K562 (cell line): ENCODE data around the gene WIF1. TPM values are rescaled to one million over a fixed set of nuclear protein-coding genes. Genes with fewer than 3 reads are reported as not detected.

Experiments used
- ATAC-seq: fragments of 200-7000 bp; cut with Tn5 transposase; 3 replicates; pipeline ENCODE4 v1.9.1; 2020; ENCODE audit warnings: moderate library complexity
- BruUV-seq: library from RNA; stranded (reverse); fragments of 400-500 nt; replicated peaks from 2 replicates; lab custom pipeline; 2021; lab: Mats Ljungman, UMichigan
- CTCF ChIA-PET: fragments of 300-600 bp; formaldehyde crosslinking; extraction: SDS; loops from one replicate; lab custom pipeline; 2021; ENCODE audit warnings: low intra/inter-chr PET ratio; lab: Yijun Ruan, JAX
- POLR2A ChIA-PET: fragments of 300-600, 350-650 bp; sonication (Branson Sonifier 250); formaldehyde crosslinking; extraction: SDS; loops from one replicate; lab custom pipeline; 2021; ENCODE audit warnings: antibody characterized with exemption, inconsistent platforms; lab: Yijun Ruan, JAX
- DNase-seq, 4 experiments: peaks; one replicate each; pipeline versions ENCODE4 v3.0.0 to v3.0.0-alpha.2; 2011 to 2018; ENCODE audit warnings: low spot score in 3 of 4, mixed read lengths in 3 of 4; ENCODE audit errors: extremely low read depth in 1 of 4
- FAIRE-seq: peaks from 2 replicates; lab custom pipeline; 2011; peaks lifted over from hg19 to GRCh38; lab: Jason Lieb, UNC
- H2AFZ ChIP-seq: 2 replicates; pipeline ENCODE4 v1.6.0; 2011; ENCODE audit warnings: low read depth, low read length, control low read depth, inconsistent platforms
- H3K27ac ChIP-seq: fragments of 200-600 bp; 3 replicates; pipeline ENCODE4 v1.8.0; 2011; ENCODE audit warnings: low read depth, mild to moderate bottlenecking, control low read depth, inconsistent platforms, low read length, moderate library complexity, mixed read lengths; ENCODE audit errors: extremely low read depth
- H3K27me3 ChIP-seq, 2 experiments: fragments of 300-600 bp in 1 of 2; 2 replicates in 1 of 2; 3 replicates in 1 of 2; pipeline versions ENCODE4 v1.6.0 to v1.8.0; 2011; ENCODE audit warnings: inconsistent platforms in 2 of 2, low read length in 2 of 2, mild to moderate bottlenecking in 1 of 2, mixed read lengths in 1 of 2, moderate library complexity in 1 of 2; ENCODE audit not compliant: control insufficient read depth in 2 of 2, insufficient read depth in 2 of 2
- H3K36me3 ChIP-seq: fragments of 300-600 bp; 3 replicates; pipeline ENCODE4 v1.8.0; 2011; ENCODE audit warnings: mild to moderate bottlenecking, low read length, inconsistent platforms; ENCODE audit not compliant: control insufficient read depth, insufficient read depth
- H3K4me1 ChIP-seq, 2 experiments: fragments of 200-600 bp in 1 of 2; replicated peaks in 1 of 2; 2 replicates in 1 of 2; 3 replicates in 1 of 2; pipeline versions ENCODE4 v1.5.1 to v1.8.0; 2011; ENCODE audit warnings: inconsistent platforms in 2 of 2, low read length in 2 of 2, mild to moderate bottlenecking in 1 of 2, mixed read lengths in 1 of 2, moderate library complexity in 1 of 2; ENCODE audit not compliant: control insufficient read depth in 2 of 2, insufficient read depth in 2 of 2
- H3K4me2 ChIP-seq: 2 replicates; pipeline ENCODE4 v1.6.1; 2011; ENCODE audit warnings: low read length, control low read depth, inconsistent platforms, mixed read lengths; ENCODE audit not compliant: insufficient read depth
- H3K4me3 ChIP-seq: fragments of 200-600 bp; sonication (generic), shearing (Covaris generic); 2 replicates; pipeline ENCODE4 v1.5.1; 2016; ENCODE audit warnings: control low read depth, inconsistent platforms
- H3K79me2 ChIP-seq: fragments of 200-600 bp; 3 replicates; pipeline ENCODE4 v1.8.0; 2011; ENCODE audit warnings: low read length, inconsistent platforms; ENCODE audit not compliant: control insufficient read depth, insufficient read depth
- H3K9ac ChIP-seq, 2 experiments: 2 replicates each; pipeline versions ENCODE4 v1.6.0 to v1.6.1; 2011; ENCODE audit warnings: low read depth in 2 of 2, low read length in 2 of 2, control low read depth in 1 of 2, inconsistent platforms in 1 of 2, mild to moderate bottlenecking in 1 of 2, mixed read lengths in 1 of 2; ENCODE audit not compliant: insufficient read depth in 1 of 2
- H3K9me1 ChIP-seq: one replicate; pipeline ENCODE4 v1.6.0; 2011; ENCODE audit warnings: inconsistent platforms, mild to moderate bottlenecking, low read length, moderate library complexity; ENCODE audit not compliant: control insufficient read depth, insufficient read depth
- H3K9me3 ChIP-seq: replicated peaks from 2 replicates; pipeline ENCODE4 v1.5.1; 2011; ENCODE audit warnings: low read depth, low read length, inconsistent platforms; ENCODE audit not compliant: control insufficient read depth, insufficient read depth
- H4K20me1 ChIP-seq: replicated peaks from 2 replicates; pipeline ENCODE4 v1.6.1; 2011; ENCODE audit warnings: low read length, inconsistent platforms, mixed read lengths; ENCODE audit not compliant: control insufficient read depth, insufficient read depth
- CREM ChIP-seq: IDR thresholded peaks from 2 replicates; pipeline ENCODE4 v1.6.1; 2014; ENCODE audit warnings: antibody characterized with exemption, low read depth
- DMBX1 ChIP-seq: fragments of 250-450 bp; sonication (Bioruptor Pico); IDR thresholded peaks from 2 replicates; pipeline ENCODE4 v1.8.0; 2022; ENCODE audit warnings: inconsistent platforms, mild to moderate bottlenecking, moderate library complexity, borderline replicate concordance
- MTA1 ChIP-seq: fragments of 450-650 bp; IDR thresholded peaks from 2 replicates; pipeline ENCODE4 v1.6.1; 2017; ENCODE audit warnings: borderline replicate concordance
- RBM14 ChIP-seq: fragments of 200-400 bp; formaldehyde crosslinking; IDR thresholded peaks from 2 replicates; pipeline ENCODE4 v1.6.1; 2018; ENCODE audit warnings: low read depth, mild to moderate bottlenecking, low read length, moderate library complexity, borderline replicate concordance; ENCODE audit not compliant: insufficient read depth
- ZFP30 ChIP-seq: fragments of 250-450 bp; sonication (Bioruptor Pico); IDR thresholded peaks from 2 replicates; pipeline ENCODE4 v1.8.0; 2022; ENCODE audit warnings: moderate library complexity, mild to moderate bottlenecking, inconsistent platforms, borderline replicate concordance
- ZNF316 ChIP-seq: fragments of 450-650 bp; IDR thresholded peaks from 2 replicates; pipeline ENCODE4 v1.6.1; 2016
- ZNF76 ChIP-seq: fragments of 250-450 bp; sonication (Bioruptor Pico); IDR thresholded peaks from 2 replicates; pipeline ENCODE4 v1.4.0; 2020; ENCODE audit warnings: mild to moderate bottlenecking, moderate library complexity, borderline replicate concordance
- WGBS: fragments of 100-300 bp; shearing (Covaris generic); methylation state at CpG from one replicate; pipeline ENCODE4 v1.1.6; 2016; ENCODE audit warnings: low coverage, mixed read lengths; ENCODE audit not compliant: insufficient coverage; ENCODE audit errors: missing lambda C conversion rate; 5-methylcytosine and 5-hydroxymethylcytosine counted together
- in situ Hi-C: fragments of 300-500 bp; cut with MboI; formaldehyde crosslinking; loops from 4 replicates; pipeline ENCODE4 v1.15.0; 2018; ENCODE audit warnings: inconsistent platforms, mixed read lengths
- intact Hi-C: fragments of 100-400 bp; cut with micrococcal nuclease; formaldehyde crosslinking; loops from 2 replicates; pipeline ENCODE4 v1.14.2; 2022
- polyA plus RNA-seq, 8 experiments: library from polyadenylated mRNA; depleted of rRNA in 4 of 8; stranded (reverse) in 5 of 8; unstranded in 3 of 8; fragments of >200 nt; fragmentation: Nextera tagmentation in 2 of 8; fragmentation: Illumina TruSeq in 1 of 8; extraction: Ambion mirVana in 2 of 8; extraction: Trizol in 1 of 8; gene quantifications; 2 replicates each; pipeline versions ENCODE4 v1.2.1 to v1.2.3, GENCODE V29; 2011 to 2014; ENCODE audit warnings: inconsistent platforms in 1 of 8, missing spikeins in 1 of 8
- total RNA-seq, 7 experiments: library from RNA; depleted of rRNA in 6 of 7; stranded (reverse); fragments of >200 nt in 6 of 7; fragmentation: Illumina TruSeq in 2 of 7; extraction: Trizol in 2 of 7; gene quantifications; 2 replicates each; pipeline versions ENCODE4 v1.2.1 to v1.2.3, GENCODE V29; 2011 to 2021; ENCODE audit warnings: low replicate concordance in 1 of 7
- TF ChIP-seq, protein P1 (sequence below): fragments of 250-450 bp; sonication (Bioruptor Pico); IDR thresholded peaks from 2 replicates; pipeline ENCODE4 v1.5.0; 2022; ENCODE audit warnings: mild to moderate bottlenecking
- TF ChIP-seq, protein P2 (sequence below), 2 experiments: IDR thresholded peaks in 1 of 2; conservative IDR thresholded peaks in 1 of 2; 2 replicates each; pipeline ENCODE4 v1.6.1; 2016; ENCODE audit warnings: low read depth in 2 of 2, mild to moderate bottlenecking in 1 of 2, missing compliant biosample characterization in 1 of 2, missing genetic modification characterization in 1 of 2, moderate library complexity in 1 of 2
- TF ChIP-seq, protein P3 (sequence below): IDR thresholded peaks from 2 replicates; pipeline ENCODE4 v1.6.1; 2011; ENCODE audit warnings: borderline replicate concordance, low read depth, mild to moderate bottlenecking, moderate library complexity, low read length; ENCODE audit not compliant: insufficient read depth, poor library complexity, severe bottlenecking

Gene WIF1
- total and polyA plus RNA-seq, 9 of the 15 experiments (the other 6 are each of a cell fraction or from before 2014, with no cell fraction given), result not detected

DNA sequence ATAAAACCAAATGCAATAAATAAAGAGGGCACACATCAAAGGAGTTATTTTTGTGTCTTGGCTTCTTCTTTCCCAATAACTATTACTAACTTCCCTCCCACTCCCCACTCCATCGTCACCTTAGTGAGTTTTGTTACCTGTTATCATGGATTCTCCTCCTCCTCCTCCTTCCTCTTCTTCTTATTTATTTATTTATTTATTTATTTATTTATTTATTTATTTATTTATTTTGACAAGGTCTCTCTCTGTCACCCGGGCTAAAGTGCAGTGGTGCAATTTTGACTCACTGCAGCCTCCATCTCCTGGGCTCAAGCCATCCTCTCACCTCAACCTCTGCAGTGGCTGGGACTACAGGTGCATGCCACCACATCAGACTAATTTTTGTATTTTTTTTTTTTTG lies 26.4 kb downstream of the WIF1 start:
- no peak for ATAC-seq
- no peaks in the 10 kb centered on the region for H3K9me1 ChIP-seq
- 0% methylated on average over 2 of the region's 2 CpGs for whole genome bisulfite sequencing
- ChIA-PET CTCF (no interaction called here), POLR2A (no interaction called here)
- no TSS peak for BruUV-seq
- no peak for DNase-seq
- no peaks in the 10 kb centered on the region for H3K9me3 ChIP-seq
- no peaks in the 10 kb centered on the region for H3K79me2 ChIP-seq
- H3K36me3 ChIP-seq, result no peaks in the 10 kb centered on the region
- no peaks in the 10 kb centered on the region for H4K20me1 ChIP-seq
- intact Hi-C loops (no loop called here), in situ Hi-C loops (no loop called here)
- H3K4me3 ChIP-seq, result no peak overlapping the region
- no peak overlapping the region for H3K9ac ChIP-seq
- no peak overlapping the region for H3K27ac ChIP-seq
- H2AFZ ChIP-seq, result no peak overlapping the region
- H3K4me2 ChIP-seq, result no peak overlapping the region
- H3K4me1 ChIP-seq, result no peaks in the 10 kb centered on the region
- no peak for FAIRE-seq
- TF ChIP-seq RBM14, result no peak
- no peak for TF ChIP-seq CREM
- TF ChIP-seq, protein P1, sequence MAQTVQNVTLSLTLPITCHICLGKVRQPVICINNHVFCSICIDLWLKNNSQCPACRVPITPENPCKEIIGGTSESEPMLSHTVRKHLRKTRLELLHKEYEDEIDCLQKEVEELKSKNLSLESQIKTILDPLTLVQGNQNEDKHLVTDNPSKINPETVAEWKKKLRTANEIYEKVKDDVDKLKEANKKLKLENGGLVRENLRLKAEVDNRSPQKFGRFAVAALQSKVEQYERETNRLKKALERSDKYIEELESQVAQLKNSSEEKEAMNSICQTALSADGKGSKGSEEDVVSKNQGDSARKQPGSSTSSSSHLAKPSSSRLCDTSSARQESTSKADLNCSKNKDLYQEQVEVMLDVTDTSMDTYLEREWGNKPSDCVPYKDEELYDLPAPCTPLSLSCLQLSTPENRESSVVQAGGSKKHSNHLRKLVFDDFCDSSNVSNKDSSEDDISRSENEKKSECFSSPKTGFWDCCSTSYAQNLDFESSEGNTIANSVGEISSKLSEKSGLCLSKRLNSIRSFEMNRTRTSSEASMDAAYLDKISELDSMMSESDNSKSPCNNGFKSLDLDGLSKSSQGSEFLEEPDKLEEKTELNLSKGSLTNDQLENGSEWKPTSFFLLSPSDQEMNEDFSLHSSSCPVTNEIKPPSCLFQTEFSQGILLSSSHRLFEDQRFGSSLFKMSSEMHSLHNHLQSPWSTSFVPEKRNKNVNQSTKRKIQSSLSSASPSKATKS (CRISPR knock-in tag), result no peak
- TF ChIP-seq, protein P2, sequence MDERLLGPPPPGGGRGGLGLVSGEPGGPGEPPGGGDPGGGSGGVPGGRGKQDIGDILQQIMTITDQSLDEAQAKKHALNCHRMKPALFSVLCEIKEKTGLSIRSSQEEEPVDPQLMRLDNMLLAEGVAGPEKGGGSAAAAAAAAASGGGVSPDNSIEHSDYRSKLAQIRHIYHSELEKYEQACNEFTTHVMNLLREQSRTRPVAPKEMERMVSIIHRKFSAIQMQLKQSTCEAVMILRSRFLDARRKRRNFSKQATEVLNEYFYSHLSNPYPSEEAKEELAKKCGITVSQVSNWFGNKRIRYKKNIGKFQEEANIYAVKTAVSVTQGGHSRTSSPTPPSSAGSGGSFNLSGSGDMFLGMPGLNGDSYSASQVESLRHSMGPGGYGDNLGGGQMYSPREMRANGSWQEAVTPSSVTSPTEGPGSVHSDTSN (CRISPR knock-in tag; IDR thresholded peaks at IDR 0.05; ENCODE audit: low read depth), result no peak
- TF ChIP-seq, protein P2 (tag; conservative IDR thresholded peaks at IDR 0.05; ENCODE audit: low read depth), result no peak
- TF ChIP-seq, protein P3, sequence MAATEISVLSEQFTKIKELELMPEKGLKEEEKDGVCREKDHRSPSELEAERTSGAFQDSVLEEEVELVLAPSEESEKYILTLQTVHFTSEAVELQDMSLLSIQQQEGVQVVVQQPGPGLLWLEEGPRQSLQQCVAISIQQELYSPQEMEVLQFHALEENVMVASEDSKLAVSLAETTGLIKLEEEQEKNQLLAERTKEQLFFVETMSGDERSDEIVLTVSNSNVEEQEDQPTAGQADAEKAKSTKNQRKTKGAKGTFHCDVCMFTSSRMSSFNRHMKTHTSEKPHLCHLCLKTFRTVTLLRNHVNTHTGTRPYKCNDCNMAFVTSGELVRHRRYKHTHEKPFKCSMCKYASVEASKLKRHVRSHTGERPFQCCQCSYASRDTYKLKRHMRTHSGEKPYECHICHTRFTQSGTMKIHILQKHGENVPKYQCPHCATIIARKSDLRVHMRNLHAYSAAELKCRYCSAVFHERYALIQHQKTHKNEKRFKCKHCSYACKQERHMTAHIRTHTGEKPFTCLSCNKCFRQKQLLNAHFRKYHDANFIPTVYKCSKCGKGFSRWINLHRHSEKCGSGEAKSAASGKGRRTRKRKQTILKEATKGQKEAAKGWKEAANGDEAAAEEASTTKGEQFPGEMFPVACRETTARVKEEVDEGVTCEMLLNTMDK, result no peak
- no peak for TF ChIP-seq ZFP30 (CRISPR knock-in tag)
- no peak for TF ChIP-seq MTA1
- TF ChIP-seq DMBX1 (CRISPR knock-in tag), result no peak
- TF ChIP-seq ZNF316, result no peak
- TF ChIP-seq ZNF76 (CRISPR knock-in tag), result no peak
- TF ChIP-seq, all 486 proteins: peak for 0
- H3K27me3 ChIP-seq, result no peaks in the 10 kb centered on the region
